LNCAP (cell line): ENCODE data around the gene NDUFB10.

ENCODE experiments used
- TF ChIP-seq, protein P1 (sequence below): fragments of 450-650 bp; IDR thresholded peaks from 2 replicates; pipeline ENCODE4 v1.5.1; 2017; ENCODE audit warnings: mild to moderate bottlenecking

NDUFB10 gene

GRCh38 chr16:2001456-2002355 is 42.4 kb downstream of the NDUFB10 start:
- TF ChIP-seq, protein P1, sequence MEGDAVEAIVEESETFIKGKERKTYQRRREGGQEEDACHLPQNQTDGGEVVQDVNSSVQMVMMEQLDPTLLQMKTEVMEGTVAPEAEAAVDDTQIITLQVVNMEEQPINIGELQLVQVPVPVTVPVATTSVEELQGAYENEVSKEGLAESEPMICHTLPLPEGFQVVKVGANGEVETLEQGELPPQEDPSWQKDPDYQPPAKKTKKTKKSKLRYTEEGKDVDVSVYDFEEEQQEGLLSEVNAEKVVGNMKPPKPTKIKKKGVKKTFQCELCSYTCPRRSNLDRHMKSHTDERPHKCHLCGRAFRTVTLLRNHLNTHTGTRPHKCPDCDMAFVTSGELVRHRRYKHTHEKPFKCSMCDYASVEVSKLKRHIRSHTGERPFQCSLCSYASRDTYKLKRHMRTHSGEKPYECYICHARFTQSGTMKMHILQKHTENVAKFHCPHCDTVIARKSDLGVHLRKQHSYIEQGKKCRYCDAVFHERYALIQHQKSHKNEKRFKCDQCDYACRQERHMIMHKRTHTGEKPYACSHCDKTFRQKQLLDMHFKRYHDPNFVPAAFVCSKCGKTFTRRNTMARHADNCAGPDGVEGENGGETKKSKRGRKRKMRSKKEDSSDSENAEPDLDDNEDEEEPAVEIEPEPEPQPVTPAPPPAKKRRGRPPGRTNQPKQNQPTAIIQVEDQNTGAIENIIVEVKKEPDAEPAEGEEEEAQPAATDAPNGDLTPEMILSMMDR = no peak

- TF ChIP-seq, protein P1 = no peak
These were observed 43.3 kb downstream of the NDUFB10 start for GRCh38 chr16:2002406-2003230.

- TF ChIP-seq, protein P1 = no peak
These were observed 44.0 kb downstream of the NDUFB10 start for GRCh38 chr16:2003231-2003826.

DNA sequence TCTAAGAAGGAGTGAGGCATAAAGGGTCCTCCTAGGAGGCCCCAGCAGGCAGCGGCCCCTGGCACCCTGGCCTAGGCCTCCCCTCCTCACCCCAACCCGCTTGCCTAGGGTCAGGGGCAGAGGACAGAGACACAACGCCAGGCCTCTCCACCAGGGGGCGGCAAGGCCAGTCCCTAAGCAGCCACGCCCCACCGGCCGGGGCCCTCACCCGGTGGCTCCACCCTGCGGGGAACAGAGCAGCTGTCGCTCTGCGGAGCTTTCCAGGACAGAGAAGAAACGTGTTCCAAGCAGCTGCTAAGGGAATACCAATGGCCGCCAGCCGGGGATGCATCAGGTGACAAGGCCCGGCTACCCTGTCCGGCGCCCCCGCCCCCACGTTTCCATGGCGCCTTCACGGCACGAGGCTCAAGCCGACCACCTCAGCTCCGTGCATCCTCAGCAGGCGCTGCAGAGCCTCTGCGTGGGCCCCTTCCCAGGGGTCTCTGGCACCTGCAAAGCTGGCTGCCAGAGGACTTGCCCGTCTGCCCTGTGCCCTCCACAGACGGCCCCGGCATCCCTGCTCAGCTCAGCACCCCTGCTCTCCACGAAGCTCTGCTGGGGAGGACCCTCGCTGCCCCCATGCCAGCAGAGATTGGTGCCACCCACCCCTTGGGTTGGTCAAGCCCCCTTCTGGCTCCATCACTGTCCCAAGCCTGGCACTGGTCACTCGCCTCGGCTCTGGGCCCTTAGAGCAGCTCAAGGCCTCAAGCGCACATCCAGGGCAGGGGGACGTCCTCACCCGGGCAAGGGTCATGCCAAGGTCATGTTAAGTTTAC is 44.7 kb downstream of the NDUFB10 start:
- TF ChIP-seq, protein P1 = peak; percentile 95

DNA sequence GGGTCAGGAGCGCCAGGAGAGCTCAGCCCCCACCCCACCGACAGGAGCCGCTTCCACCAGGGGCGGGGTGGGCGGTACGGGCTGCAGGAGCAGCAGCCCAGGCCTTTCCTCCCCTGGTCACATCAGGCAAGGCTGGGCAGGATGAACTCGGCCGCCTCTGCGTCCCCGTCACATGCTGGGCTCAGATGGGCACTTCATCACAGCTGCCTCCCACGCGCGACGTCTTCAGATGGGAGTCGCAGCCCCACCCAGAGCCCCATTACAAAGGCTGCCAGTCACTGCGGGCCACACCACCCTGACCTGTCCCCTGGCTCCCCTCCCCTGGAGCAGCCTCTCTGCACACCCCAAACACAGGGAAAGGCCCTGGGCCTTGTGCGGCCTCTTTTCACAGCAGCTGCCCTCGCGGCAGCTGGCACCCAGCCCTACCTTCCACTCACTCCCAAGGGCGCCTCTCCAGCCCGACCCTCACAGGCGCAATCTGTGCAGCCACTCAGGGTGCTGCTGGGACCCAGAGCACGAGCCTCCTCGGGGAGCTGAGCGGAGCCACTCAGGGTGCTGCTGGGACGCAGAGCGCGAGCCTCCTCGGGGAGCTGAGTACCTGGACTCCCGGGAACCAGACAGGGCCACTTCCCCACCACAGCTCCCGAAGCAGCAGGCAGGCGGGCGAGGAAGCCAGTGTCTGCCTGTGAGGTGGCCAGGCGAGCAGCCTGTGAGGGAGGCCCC is 45.6 kb downstream of the NDUFB10 start:
- TF ChIP-seq, protein P1 = no peak

GRCh38 chr16:2005646-2006045 is 46.3 kb downstream of the NDUFB10 start:
- TF ChIP-seq, protein P1 = no peak
